GM21423 (cell line): Measurements from ENCODE around the gene SSC5D.
A peak's percentile ranks its signal among the peaks of the same experiment; 100 is the strongest.

ENCODE experiments used
- ATAC-seq: cut with Tn5 transposase; IDR thresholded peaks from one replicate; pipeline ENCODE4 v1.9.1; 2021; ENCODE audit warnings: mild to moderate bottlenecking, moderate library complexity; ENCODE audit not compliant: unreplicated experiment

The SSC5D gene

GRCh38 chr19:55472463-55472862 is 15.8 kb upstream of the SSC5D start:
- ATAC-seq: no peak

- no peak for ATAC-seq
These were observed 14.8 kb upstream of the SSC5D start for GRCh38 chr19:55473225-55474012.

- ATAC-seq: no peak
These were observed 13.7 kb upstream of the SSC5D start for GRCh38 chr19:55474269-55475265.

GRCh38 chr19:55476100-55476775 is 12.0 kb upstream of the SSC5D start, which contains the start of gene ZNF628:
ZNF628 (plus strand) TSS chr19:55476617; CDS start chr19:55479911, 3,294 bp downstream.
- peak; percentile 91 for ATAC-seq

GRCh38 chr19:55477905-55478304 is 10.3 kb upstream of the SSC5D start:
- no peak for ATAC-seq

GRCh38 chr19:55478364-55478763 is 9.9 kb upstream of the SSC5D start:
- no peak for ATAC-seq

- ATAC-seq: no peak
These were observed 9.2 kb upstream of the SSC5D start for GRCh38 chr19:55479045-55479444.

- ATAC-seq: no peak
These were observed 8.6 kb upstream of the SSC5D start for GRCh38 chr19:55479451-55480230.

- no peak for ATAC-seq
These were observed 7.0 kb upstream of the SSC5D start for GRCh38 chr19:55481148-55481793.

GRCh38 chr19:55481794-55482155 is 6.5 kb upstream of the SSC5D start:
- ATAC-seq: no peak

GRCh38 chr19:55482156-55482961 is 5.9 kb upstream of the SSC5D start:
- no peak for ATAC-seq

GRCh38 chr19:55482967-55483705 is 5.1 kb upstream of the SSC5D start:
- ATAC-seq: no peak

- ATAC-seq: no peak
These were observed 4.3 kb upstream of the SSC5D start for GRCh38 chr19:55483706-55484592.

- peak; percentile 56 for ATAC-seq
These were observed 3.4 kb upstream of the SSC5D start, which contains the start of gene NAT14 for GRCh38 chr19:55484593-55485438. NAT14 (plus strand) TSS chr19:55485188; CDS start chr19:55485709, 521 bp downstream.

- ATAC-seq: no peak
These were observed 2.7 kb upstream of the SSC5D start for GRCh38 chr19:55485439-55486011.
